IMR-90 (cell line): ENCODE measurements around the gene LRRC73. TPM values are rescaled to one million over a fixed set of nuclear protein-coding genes. Genes with fewer than 3 reads are reported as not detected.
A peak's percentile ranks its signal among the peaks of the same experiment; 100 is the strongest.

Experiments
- ATAC-seq: fragments of 200-7000 bp; cut with Tn5 transposase; 2 replicates; pipeline ENCODE4 v1.9.1; 2020; ENCODE audit warnings: low read depth, mild to moderate bottlenecking, moderate library complexity
- BruUV-seq: library from RNA; stranded (reverse); fragments of 400-500 nt; replicated peaks from 2 replicates; lab custom pipeline; 2021; lab: Mats Ljungman, UMichigan
- CTCF ChIA-PET: fragments of 300-600 bp; formaldehyde crosslinking; extraction: SDS; loops from one replicate; lab custom pipeline; 2021; ENCODE audit warnings: antibody characterized with exemption; lab: Yijun Ruan, JAX
- POLR2A ChIA-PET: fragments of 300-600 bp; sonication (Branson Sonifier 250); formaldehyde crosslinking; loops from one replicate; lab custom pipeline; 2022; ENCODE audit warnings: antibody characterized with exemption; ENCODE audit not compliant: unreplicated experiment; lab: Charles Lee
- DNase-seq: peaks from one replicate; pipeline ENCODE4 v3.0.0; 2013
- H2AFZ ChIP-seq: replicated peaks from 2 replicates; pipeline ENCODE3; 2013; ENCODE audit warnings: low read length, mild to moderate bottlenecking; ENCODE audit not compliant: poor library complexity
- H2AK5ac ChIP-seq: 2 replicates; pipeline ENCODE4 v1.6.1; 2013; ENCODE audit warnings: low read depth, low read length, inconsistent platforms
- H2AK9ac ChIP-seq: replicated peaks from 2 replicates; pipeline ENCODE3; 2013; ENCODE audit warnings: mild to moderate bottlenecking, low read depth, low read length, moderate library complexity; ENCODE audit not compliant: poor library complexity
- H2BK120ac ChIP-seq: 2 replicates; pipeline ENCODE4 v1.6.1; 2013; ENCODE audit warnings: low read depth, low read length, inconsistent platforms
- H2BK15ac ChIP-seq: 3 replicates; pipeline ENCODE4 v1.6.1; 2013; ENCODE audit warnings: low read depth, low read length, inconsistent platforms
- H2BK20ac ChIP-seq: 2 replicates; pipeline ENCODE4 v1.6.1; 2013; ENCODE audit warnings: low read depth, mild to moderate bottlenecking, inconsistent platforms, low read length, moderate library complexity
- H2BK5ac ChIP-seq: 2 replicates; pipeline ENCODE4 v1.6.1; 2013; ENCODE audit warnings: mild to moderate bottlenecking, low read depth, low read length, inconsistent platforms; ENCODE audit not compliant: poor library complexity, severe bottlenecking
- H3K14ac ChIP-seq: replicated peaks from 2 replicates; pipeline ENCODE4 v1.6.1; 2013; ENCODE audit warnings: low read depth, low read length, inconsistent platforms
- H3K18ac ChIP-seq: 2 replicates; pipeline ENCODE4 v1.6.1; 2013; ENCODE audit warnings: low read depth, low read length, control low read depth
- H3K23ac ChIP-seq: 2 replicates; pipeline ENCODE4 v1.6.1; 2013; ENCODE audit warnings: low read depth, low read length, inconsistent platforms
- H3K27ac ChIP-seq: 2 replicates; pipeline ENCODE4 v1.5.1; 2013; ENCODE audit warnings: mild to moderate bottlenecking, control low read depth, low read length; ENCODE audit not compliant: insufficient read depth
- H3K27me3 ChIP-seq: 2 replicates; pipeline ENCODE4 v1.6.1; 2013; ENCODE audit warnings: low read length; ENCODE audit not compliant: control insufficient read depth, insufficient read depth
- H3K36me3 ChIP-seq: 2 replicates; pipeline ENCODE4 v1.6.1; 2013; ENCODE audit warnings: low read length, mixed read lengths; ENCODE audit not compliant: control insufficient read depth, insufficient read depth
- H3K4ac ChIP-seq: 2 replicates; pipeline ENCODE4 v1.6.1; 2013; ENCODE audit warnings: low read depth, low read length, inconsistent platforms
- H3K4me1 ChIP-seq: 2 replicates; pipeline ENCODE4 v1.6.1; 2013; ENCODE audit warnings: low read length, mixed read lengths; ENCODE audit not compliant: control insufficient read depth, insufficient read depth
- H3K4me2 ChIP-seq: 2 replicates; pipeline ENCODE4 v1.6.1; 2013; ENCODE audit warnings: low read depth, mild to moderate bottlenecking, control low read depth, low read length, moderate library complexity
- H3K4me3 ChIP-seq: 2 replicates; pipeline ENCODE4 v1.5.1; 2013; ENCODE audit warnings: low read depth, mild to moderate bottlenecking, control low read depth, low read length, moderate library complexity; ENCODE audit not compliant: insufficient read depth
- H3K56ac ChIP-seq: 2 replicates; pipeline ENCODE4 v1.6.1; 2013; ENCODE audit warnings: low read length, inconsistent platforms; ENCODE audit not compliant: insufficient read depth; ENCODE audit errors: extremely low read depth
- H3K79me1 ChIP-seq, 2 experiments: 2 replicates each; pipeline ENCODE4 v1.6.1; 2013; ENCODE audit warnings: low read length in 2 of 2, inconsistent platforms in 1 of 2, low read depth in 1 of 2
- H3K9ac ChIP-seq: 2 replicates; pipeline ENCODE4 v1.6.1; 2013; ENCODE audit warnings: low read depth, low read length, control low read depth
- H3K9me1 ChIP-seq: 2 replicates; pipeline ENCODE4 v1.6.1; 2013; ENCODE audit warnings: low read length, inconsistent platforms; ENCODE audit not compliant: insufficient read depth
- H3K9me3 ChIP-seq: 2 replicates; pipeline ENCODE4 v1.6.1; 2013; ENCODE audit warnings: low read length; ENCODE audit not compliant: control insufficient read depth, insufficient read depth
- H4K20me1 ChIP-seq: 2 replicates; pipeline ENCODE4 v1.6.1; 2013; ENCODE audit warnings: low read length, inconsistent platforms; ENCODE audit not compliant: insufficient read depth
- H4K5ac ChIP-seq: 2 replicates; pipeline ENCODE4 v1.6.1; 2013; ENCODE audit warnings: mild to moderate bottlenecking, low read depth, low read length, control low read depth
- H4K8ac ChIP-seq, 2 experiments: 2 replicates each; pipeline ENCODE4 v1.6.1; 2013; ENCODE audit warnings: low read depth in 2 of 2, low read length in 2 of 2, control low read depth in 1 of 2, inconsistent platforms in 1 of 2
- H4K91ac ChIP-seq: 2 replicates; pipeline ENCODE4 v1.6.1; 2013; ENCODE audit warnings: low read depth, low read length, inconsistent platforms; ENCODE audit not compliant: insufficient read depth
- CEBPB ChIP-seq: IDR thresholded peaks from 2 replicates; pipeline ENCODE4 v1.6.1; 2012; ENCODE audit warnings: low read depth, low read length, improper control_type of control experiment
- CHD1 ChIP-seq: IDR thresholded peaks from 2 replicates; pipeline ENCODE4 v1.6.1; 2012; ENCODE audit warnings: low read depth, low read length, improper control_type of control experiment
- ELK1 ChIP-seq: fragments of 150-350 bp; IDR thresholded peaks from 2 replicates; pipeline ENCODE4 v1.6.1; 2016; ENCODE audit warnings: low read depth, mild to moderate bottlenecking, low read length, moderate library complexity, borderline replicate concordance
- FOS ChIP-seq: fragments of 150-350 bp; IDR thresholded peaks from 2 replicates; pipeline ENCODE4 v1.6.1; 2016; ENCODE audit warnings: low read depth, low read length
- MXI1 ChIP-seq: IDR thresholded peaks from 2 replicates; pipeline ENCODE4 v1.6.1; 2012; ENCODE audit warnings: low read depth, mild to moderate bottlenecking, low read length, moderate library complexity, borderline replicate concordance
- NFE2L2 ChIP-seq: fragments of 150-350 bp; IDR thresholded peaks from 2 replicates; pipeline ENCODE4 v1.6.1; 2016; ENCODE audit warnings: low read depth, mild to moderate bottlenecking, low read length
- POLR2A ChIP-seq: IDR thresholded peaks from 2 replicates; pipeline ENCODE4 v1.6.1; 2012; ENCODE audit warnings: mild to moderate bottlenecking, low read depth, low read length
- RFX5 ChIP-seq: IDR thresholded peaks from 2 replicates; pipeline ENCODE4 v1.8.0; 2012; ENCODE audit warnings: low read depth, mild to moderate bottlenecking, low read length, moderate library complexity
- SMC3 ChIP-seq: fragments of 150-350 bp; IDR thresholded peaks from 2 replicates; pipeline ENCODE4 v1.6.1; 2016; ENCODE audit warnings: low read depth, mild to moderate bottlenecking, antibody characterized with exemption, low read length, moderate library complexity
- WGBS, 2 experiments: methylation state at CpG; one replicate each; pipeline versions ENCODE4 v1.1.5 to v1.1.7; 2013; ENCODE audit warnings: missing lambda C conversion rate in 2 of 2; ENCODE audit not compliant: insufficient read length in 1 of 2; ENCODE audit errors: extremely low coverage in 2 of 2; 5-methylcytosine and 5-hydroxymethylcytosine counted together
- dilution Hi-C: fragments of 300-500 bp; cut with HindIII; formaldehyde crosslinking; loops from one replicate; pipeline ENCODE4 v1.14.3; 2018; ENCODE audit warnings: low sequenced_read_pairs; ENCODE audit not compliant: unreplicated experiment
- in situ Hi-C: fragments of 300-500 bp; cut with MboI; formaldehyde crosslinking; loops from 3 replicates; pipeline ENCODE4 v1.14.3; 2019; ENCODE audit warnings: low sequenced_read_pairs, inconsistent platforms, mixed read lengths
- intact Hi-C: fragments of 100-400 bp; cut with micrococcal nuclease; formaldehyde crosslinking; loops from 2 replicates; pipeline ENCODE4 v1.10.0; 2022
- polyA plus RNA-seq, 3 experiments: library from polyadenylated mRNA; depleted of rRNA; stranded (reverse); fragments of >200 nt; gene quantifications; 2 replicates each; pipeline ENCODE4 v1.2.3, GENCODE V29; 2012; ENCODE audit warnings: low replicate concordance in 1 of 3
- total RNA-seq: library from RNA; depleted of rRNA; stranded (reverse); fragments of >200 nt; gene quantifications from 2 replicates; pipeline ENCODE4 v1.2.3, GENCODE V29; 2012

Gene LRRC73
- total and polyA plus RNA-seq, 2 of the 4 experiments (the other 2 are of a cell fraction): under 0.01 to 0.31 TPM

- Histone ChIP-seq H2AK9ac (peak overlapping the region; percentile 17), H3K4ac (no peak overlapping the region), H3K4me1 (peaks cover 46% of the 10 kb centered on the region), H2BK15ac (no peak overlapping the region), H3K9ac (no peak overlapping the region), H4K5ac (no peak overlapping the region), H3K79me1 (peaks cover 34 to 67% of the 10 kb centered on the region in 2 experiments), H3K27ac (no peak overlapping the region), H2AK5ac (no peak overlapping the region), H3K14ac (no peak overlapping the region), H3K23ac (no peak overlapping the region), H2BK20ac (no peak overlapping the region), H3K4me2 (no peak overlapping the region), H3K9me3 (no peaks in the 10 kb centered on the region), H3K36me3 (peaks cover 13% of the 10 kb centered on the region), H3K27me3 (no peaks in the 10 kb centered on the region), H4K91ac (no peak overlapping the region), H3K9me1 (peaks cover 34% of the 10 kb centered on the region), H2BK5ac (peak overlapping the region; percentile 11), H2AFZ (no peak overlapping the region), H3K18ac (no peak overlapping the region), H4K8ac (no peak overlapping the region), H4K20me1 (peaks cover 22% of the 10 kb centered on the region; the same call in 1 of the 2 replicates), H3K56ac (no peak overlapping the region), H3K4me3 (no peak overlapping the region), H2BK120ac (no peak overlapping the region)
- CTCF ChIA-PET: interaction anchor here (0.5 to 3.3 kb wide), 2 partner anchors 12 to 14 kb away, joined by 3 to 17 read pairs; no protein-coding TSS in a partner anchor
- intact Hi-C loops: loop anchor here (5.0 kb wide), 1 partner anchor 127 kb away; the partner anchor contains the start of gene ZNF318
- WGBS, 2 experiments: 95% methylated on average over 3 of the region's 4 CpGs; no CpG with 5 or more reads in 1 of the 2 experiments
- ATAC-seq (no peak), DNase-seq (no peak)
- in situ Hi-C loops: loop anchor here (5.0 to 10.0 kb wide), 3 partner anchors 32 to 237 kb away; no protein-coding TSS in a partner anchor
- TF ChIP-seq FOS (no peak), MXI1 (no peak), NFE2L2 (no peak), POLR2A (no peak), CHD1 (no peak), SMC3 (no peak), ELK1 (no peak), CEBPB (no peak), RFX5 (no peak)
- BruUV-seq: no TSS peak
- POLR2A ChIA-PET: no interaction called here
- dilution Hi-C loops: no loop called here
These were observed 15.4 kb downstream of the LRRC73 start for GRCh38 chr6:43494766-43495165.
